ENCODE results near the gene E2F4. TPM values are rescaled to one million over a fixed set of nuclear protein-coding genes. Genes with fewer than 3 reads are reported as not detected.

The E2F4 gene
- total RNA-seq, 1 experiment from 2014 or later, result 114 TPM

DNA sequence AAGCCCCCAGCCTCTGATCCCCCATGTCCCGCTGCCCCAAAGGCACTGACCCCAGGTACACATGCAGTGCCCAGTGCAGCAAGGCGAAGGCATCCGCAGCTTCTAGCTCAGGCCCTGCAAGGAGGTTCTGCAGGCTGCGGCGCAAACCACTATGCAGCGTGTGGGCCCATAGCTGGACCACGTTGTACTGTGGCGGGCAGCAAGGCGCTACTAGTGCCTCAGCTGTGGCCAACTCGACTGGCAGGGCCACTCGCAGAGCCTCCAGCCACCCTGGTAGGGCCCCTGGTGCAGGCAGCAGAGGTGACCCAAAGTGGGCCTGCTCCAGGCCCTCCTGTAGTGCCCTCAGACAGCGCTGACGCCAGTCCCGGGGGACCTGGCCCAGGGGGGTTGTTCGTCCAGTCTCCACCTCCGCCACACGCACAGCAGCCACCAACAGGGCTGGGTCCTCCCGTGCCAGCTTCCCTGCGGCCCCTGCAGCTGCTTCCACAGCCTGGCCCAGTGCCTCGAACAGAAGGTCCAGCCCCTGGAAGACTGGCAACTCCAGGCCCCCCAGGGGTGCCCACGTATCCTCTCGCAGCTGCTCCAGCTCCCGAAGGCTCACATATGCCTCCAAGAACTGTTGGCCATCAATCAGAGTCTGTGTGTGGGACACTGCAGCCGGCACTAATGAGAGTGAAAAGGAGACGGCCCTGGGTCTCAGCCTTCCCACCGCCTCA is 4.6 kb upstream of the E2F4 start:
- Histone ChIP-seq H2AFZ (ENCODE audit: low read depth, low read length, poor library complexity, severe bottlenecking) (no peak overlapping the region), H4K20me1 (ENCODE audit: insufficient read depth) (no peaks in the 10 kb centered on the region), H3K27me3 (ENCODE audit: insufficient read depth, low read length) (no peaks in the 10 kb centered on the region), H3K9ac (ENCODE audit: low read length) (no peak overlapping the region), H3K4me3 (replicated peaks in 1 of 2; ENCODE audit: low read depth in 1 of 2, low read length in 2 of 2) (no peak overlapping the region), H3K36me3 (ENCODE audit: control insufficient read depth in 1 of 2, insufficient read depth in 2 of 2, low read length in 2 of 2) (no peaks in the 10 kb centered on the region; a peak in 1 of 4 replicates), H3K79me2 (ENCODE audit: insufficient read depth, low read length) (peaks cover 16% of the 10 kb centered on the region), H3K27ac (ENCODE audit: low read depth, low read length) (no peak overlapping the region), H3K4me1 (ENCODE audit: control insufficient read depth in 1 of 2, insufficient read depth in 2 of 2, low read length in 2 of 2) (peaks cover 13 to 41% of the 10 kb centered on the region in 2 experiments; a peak in 3 of 4 replicates), H3K9me2 (ENCODE audit: insufficient read depth) (no peaks in the 10 kb centered on the region), H3K4me2 (ENCODE audit: low read length) (no peak overlapping the region), H3K9me3 (ENCODE audit: control insufficient read depth in 1 of 2, insufficient read depth in 1 of 2, low read depth in 1 of 2, low read length in 2 of 2) (no peaks in the 10 kb centered on the region)
- TF ChIP-seq POLR2AphosphoS5 (IDR thresholded peaks at IDR 0.05; ENCODE audit: low read depth, low read length) (no peak), TCF7L2 (IDR thresholded peaks at IDR 0.05; ENCODE audit: borderline replicate concordance, extremely low read depth, insufficient read depth, insufficient read length) (no peak), JUND (IDR thresholded peaks at IDR 0.05) (no peak), EGR1 (IDR thresholded peaks at IDR 0.05; ENCODE audit: low read depth) (no peak), ZNF274 (IDR thresholded peaks at IDR 0.05; ENCODE audit: low read depth, low read length) (no peak), YY1 (IDR thresholded peaks at IDR 0.05; ENCODE audit: extremely low read depth, insufficient replicate concordance, low read depth, low read length) (no peak), EZH2 (IDR thresholded peaks at IDR 0.05) (no peak), CEBPB (IDR thresholded peaks at IDR 0.05; ENCODE audit: low read depth) (no peak), SRF (IDR thresholded peaks at IDR 0.05; ENCODE audit: low read depth) (no peak), SP1 (IDR thresholded peaks at IDR 0.05; ENCODE audit: low read depth) (no peak)
- TF ChIP-seq, protein P1, sequence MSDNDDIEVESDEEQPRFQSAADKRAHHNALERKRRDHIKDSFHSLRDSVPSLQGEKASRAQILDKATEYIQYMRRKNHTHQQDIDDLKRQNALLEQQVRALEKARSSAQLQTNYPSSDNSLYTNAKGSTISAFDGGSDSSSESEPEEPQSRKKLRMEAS (IDR thresholded peaks at IDR 0.05), result no peak
- TF ChIP-seq, protein P2, sequence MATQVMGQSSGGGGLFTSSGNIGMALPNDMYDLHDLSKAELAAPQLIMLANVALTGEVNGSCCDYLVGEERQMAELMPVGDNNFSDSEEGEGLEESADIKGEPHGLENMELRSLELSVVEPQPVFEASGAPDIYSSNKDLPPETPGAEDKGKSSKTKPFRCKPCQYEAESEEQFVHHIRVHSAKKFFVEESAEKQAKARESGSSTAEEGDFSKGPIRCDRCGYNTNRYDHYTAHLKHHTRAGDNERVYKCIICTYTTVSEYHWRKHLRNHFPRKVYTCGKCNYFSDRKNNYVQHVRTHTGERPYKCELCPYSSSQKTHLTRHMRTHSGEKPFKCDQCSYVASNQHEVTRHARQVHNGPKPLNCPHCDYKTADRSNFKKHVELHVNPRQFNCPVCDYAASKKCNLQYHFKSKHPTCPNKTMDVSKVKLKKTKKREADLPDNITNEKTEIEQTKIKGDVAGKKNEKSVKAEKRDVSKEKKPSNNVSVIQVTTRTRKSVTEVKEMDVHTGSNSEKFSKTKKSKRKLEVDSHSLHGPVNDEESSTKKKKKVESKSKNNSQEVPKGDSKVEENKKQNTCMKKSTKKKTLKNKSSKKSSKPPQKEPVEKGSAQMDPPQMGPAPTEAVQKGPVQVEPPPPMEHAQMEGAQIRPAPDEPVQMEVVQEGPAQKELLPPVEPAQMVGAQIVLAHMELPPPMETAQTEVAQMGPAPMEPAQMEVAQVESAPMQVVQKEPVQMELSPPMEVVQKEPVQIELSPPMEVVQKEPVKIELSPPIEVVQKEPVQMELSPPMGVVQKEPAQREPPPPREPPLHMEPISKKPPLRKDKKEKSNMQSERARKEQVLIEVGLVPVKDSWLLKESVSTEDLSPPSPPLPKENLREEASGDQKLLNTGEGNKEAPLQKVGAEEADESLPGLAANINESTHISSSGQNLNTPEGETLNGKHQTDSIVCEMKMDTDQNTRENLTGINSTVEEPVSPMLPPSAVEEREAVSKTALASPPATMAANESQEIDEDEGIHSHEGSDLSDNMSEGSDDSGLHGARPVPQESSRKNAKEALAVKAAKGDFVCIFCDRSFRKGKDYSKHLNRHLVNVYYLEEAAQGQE (IDR thresholded peaks at IDR 0.05; ENCODE audit: low read depth), result no peak
- ChIA-PET POLR2A (no interaction called here), CTCF (interaction anchor here (1.2 kb wide), 1 partner anchor 12 kb away, joined by 3 read pairs; the partner anchor contains the start of gene ELMO3), RAD21 (ENCODE audit: low non-redundant PET in 1 of 2, low total read pairs in 2 of 2, uncharacterized antibody in 2 of 2, unreplicated experiment in 2 of 2) (no interaction called here)
- BruUV-seq (replicated peaks), result no TSS peak
- ATAC-seq (no peak), DNase-seq (ENCODE audit: low read depth, low spot score) (no peak)
- intact Hi-C loops (cut with micrococcal nuclease), result no loop called here

Data from HCT116 (cell line).